Muscle layer of colon (tissue), 2 donors: ENCODE results near the gene SWSAP1.
A peak's percentile ranks its signal among the peaks of the same experiment; 100 is the strongest.
"Not testable (repeated sequence)": the region's sequence is repeated elsewhere in the genome, so short reads cannot be mapped to it uniquely, and the experiment has no call there.

ENCODE experiments used
- H3K27ac ChIP-seq: one replicate; pipeline ENCODE4 v1.7.0; 2013; ENCODE audit warnings: low read depth, mild to moderate bottlenecking, low read length, moderate library complexity
- H3K27me3 ChIP-seq, 2 donors: one replicate each; pipeline ENCODE4 v1.7.0; 2013; ENCODE audit warnings: low read length in 2 of 2, mild to moderate bottlenecking in 2 of 2; ENCODE audit not compliant: insufficient read depth in 2 of 2, control insufficient read depth in 1 of 2
- H3K36me3 ChIP-seq: one replicate; pipeline ENCODE4 v1.7.0; 2013; ENCODE audit warnings: mild to moderate bottlenecking, low read length; ENCODE audit not compliant: insufficient read depth
- H3K4me1 ChIP-seq: one replicate; pipeline ENCODE4 v1.7.0; 2013; ENCODE audit warnings: mild to moderate bottlenecking, low read length; ENCODE audit not compliant: insufficient read depth
- H3K4me3 ChIP-seq, 2 donors: one replicate each; pipeline ENCODE4 v1.7.0; 2013; ENCODE audit warnings: low read length in 2 of 2, low read depth in 1 of 2, mild to moderate bottlenecking in 1 of 2, moderate library complexity in 1 of 2
- H3K9ac ChIP-seq: one replicate; pipeline ENCODE4 v1.7.0; 2013; ENCODE audit warnings: low read length
- H3K9me3 ChIP-seq: one replicate; pipeline ENCODE4 v1.7.0; 2013; ENCODE audit warnings: mild to moderate bottlenecking, low read length
- donor health status: abdominal sarcoma.
- donor health status: Adenocarcinoma of cecum.

The SWSAP1 gene

GRCh38 chr19:11373166-11373884, 1.1 kb upstream of the SWSAP1 start:
- H3K9ac ChIP-seq, result no peak overlapping the region
- H3K27ac ChIP-seq, result no peak overlapping the region
- no peaks in the 10 kb centered on the region for H3K27me3 ChIP-seq
- peaks cover 36% of the 10 kb centered on the region for H3K4me1 ChIP-seq
- H3K4me3 ChIP-seq, result peak overlapping the region in 1 of 2 donors; percentile 67
- no peaks in the 10 kb centered on the region for H3K9me3 ChIP-seq
- H3K36me3 ChIP-seq, result no peaks in the 10 kb centered on the region

- H3K4me3 ChIP-seq, result peak overlapping the region; percentile 43 to 67
- H3K36me3 ChIP-seq, result no peaks in the 10 kb centered on the region
- H3K9ac ChIP-seq, result peak overlapping the region; percentile 8
- H3K9me3 ChIP-seq, result no peaks in the 10 kb centered on the region
- H3K4me1 ChIP-seq, result peaks cover 40% of the 10 kb centered on the region
- H3K27ac ChIP-seq, result peak overlapping the region; percentile 93
- H3K27me3 ChIP-seq, result no peaks in the 10 kb centered on the region
Observed at GRCh38 chr19:11373885-11374432, 507 bp upstream of the SWSAP1 start.

- peaks cover 46% of the 10 kb centered on the region for H3K4me1 ChIP-seq
- H3K36me3 ChIP-seq, result no peaks in the 10 kb centered on the region
- H3K9me3 ChIP-seq, result no peaks in the 10 kb centered on the region
- peak overlapping the region; percentile 25 to 67 for H3K4me3 ChIP-seq
- H3K27me3 ChIP-seq, result no peaks in the 10 kb centered on the region
- H3K9ac ChIP-seq, result peak overlapping the region; percentile 35
- H3K27ac ChIP-seq, result peak overlapping the region; percentile 93
Observed at GRCh38 chr19:11375143-11375948, 880 bp downstream of the SWSAP1 start.

GRCh38 chr19:11377237-11377636, 2.8 kb downstream of the SWSAP1 start:
- Histone ChIP-seq H3K36me3 (no peaks in the 10 kb centered on the region), H3K27ac (peak overlapping the region; percentile 70), H3K4me3 (no peak overlapping the region), H3K27me3 (peaks cover 6 to 7% of the 10 kb centered on the region in 2 donors), H3K9ac (no peak overlapping the region), H3K9me3 (no peaks in the 10 kb centered on the region), H3K4me1 (peaks cover 58% of the 10 kb centered on the region)

- H3K36me3 ChIP-seq, result no peaks in the 10 kb centered on the region
- peaks cover 6 to 12% of the 10 kb centered on the region in 2 donors for H3K27me3 ChIP-seq
- H3K9me3 ChIP-seq, result no peaks in the 10 kb centered on the region
- H3K27ac ChIP-seq, result no peak overlapping the region
- no peak overlapping the region for H3K9ac ChIP-seq
- H3K4me1 ChIP-seq, result peaks cover 58% of the 10 kb centered on the region
- H3K4me3 ChIP-seq, result no peak overlapping the region
Observed at GRCh38 chr19:11377756-11378155, 3.3 kb downstream of the SWSAP1 start.

GRCh38 chr19:11378319-11379189, 4.1 kb downstream of the SWSAP1 start:
- Histone ChIP-seq H3K27ac (peak overlapping the region; percentile 76), H3K9me3 (no peaks in the 10 kb centered on the region), H3K4me1 (peaks cover 58% of the 10 kb centered on the region), H3K36me3 (no peaks in the 10 kb centered on the region), H3K4me3 (peak overlapping the region in 1 of 2 donors; percentile 31), H3K27me3 (peaks cover 6 to 20% of the 10 kb centered on the region in 2 donors), H3K9ac (no peak overlapping the region)

- Histone ChIP-seq H3K27me3 (peaks cover 6 to 27% of the 10 kb centered on the region in 2 donors), H3K4me1 (peaks cover 50% of the 10 kb centered on the region)
- not testable (repeated sequence) for H3K36me3 ChIP-seq, H3K4me3 ChIP-seq, H3K9ac ChIP-seq, H3K9me3 ChIP-seq, H3K27ac ChIP-seq
Observed at GRCh38 chr19:11379269-11379845, 4.9 kb downstream of the SWSAP1 start.

- H3K4me3 ChIP-seq, result peak overlapping the region in 1 of 2 donors; percentile 73
Observed at GRCh38 chr19:11379857-11380350, 5.4 kb downstream of the SWSAP1 start.

GRCh38 chr19:11380653-11381537, 6.4 kb downstream of the SWSAP1 start:
- peak overlapping the region; percentile 67 to 73 for H3K4me3 ChIP-seq
- no peaks in the 10 kb centered on the region for H3K9me3 ChIP-seq
- H3K27ac ChIP-seq, result peak overlapping the region; percentile 73
- H3K9ac ChIP-seq, result no peak overlapping the region
- H3K4me1 ChIP-seq, result peaks cover 42% of the 10 kb centered on the region
- H3K36me3 ChIP-seq, result no peaks in the 10 kb centered on the region
- H3K27me3 ChIP-seq, result peaks cover 6 to 27% of the 10 kb centered on the region in 2 donors

More at GRCh38 chr19:11379857-11380350, 5.4 kb downstream of the SWSAP1 start:
- no peak overlapping the region for H3K27ac ChIP-seq
- no peaks in the 10 kb centered on the region for H3K36me3 ChIP-seq
- H3K9ac ChIP-seq, result no peak overlapping the region
- peaks cover 6 to 27% of the 10 kb centered on the region in 2 donors for H3K27me3 ChIP-seq
- H3K9me3 ChIP-seq, result no peaks in the 10 kb centered on the region
- H3K4me1 ChIP-seq, result peaks cover 50% of the 10 kb centered on the region
